GM19240 (cell line): Measurements from ENCODE around the gene TMEM63B.
"Not testable (repeated sequence)": the region's sequence is repeated elsewhere in the genome, so short reads cannot be mapped to it uniquely, and the experiment has no call there.

Experiments used
- DNase-seq: peaks from one replicate; pipeline ENCODE4 v3.0.0; 2011; ENCODE audit warnings: low spot score; ENCODE audit not compliant: insufficient read length

TMEM63B gene

DNA sequence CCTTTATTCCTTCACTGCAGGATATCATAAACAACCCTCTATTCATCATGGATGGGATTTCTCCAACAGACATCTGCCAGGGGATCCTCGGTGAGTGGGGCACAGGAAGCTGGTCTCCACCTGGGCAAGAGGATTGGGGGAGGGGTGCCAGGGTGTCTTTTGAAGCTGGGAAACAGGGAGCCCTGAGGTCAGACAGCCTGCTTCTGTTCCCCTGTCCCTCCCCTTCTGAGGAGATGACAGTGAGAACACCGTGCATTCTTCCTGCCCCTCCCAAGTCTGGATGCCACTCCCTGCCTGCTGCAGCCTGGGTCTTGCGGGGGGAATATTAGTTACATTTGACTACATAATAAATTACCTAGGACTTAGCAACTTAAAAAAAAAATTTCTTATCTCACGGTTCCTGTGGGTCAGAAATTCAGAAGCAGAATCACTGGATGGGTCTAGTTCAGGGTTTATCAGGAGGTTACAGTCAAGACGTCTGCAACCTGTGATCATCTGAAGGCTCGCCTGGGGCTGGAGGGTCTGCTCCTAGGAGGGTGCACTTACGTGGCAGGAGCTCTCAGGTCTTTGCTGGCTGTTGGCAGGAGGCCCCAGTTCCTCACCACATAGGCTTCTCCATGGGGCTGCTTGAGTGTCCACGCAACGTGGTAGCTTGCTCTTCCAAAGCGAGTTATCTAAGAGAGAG is 42.7 kb downstream of the TMEM63B start:
- DNase-seq, result no peak

DNA sequence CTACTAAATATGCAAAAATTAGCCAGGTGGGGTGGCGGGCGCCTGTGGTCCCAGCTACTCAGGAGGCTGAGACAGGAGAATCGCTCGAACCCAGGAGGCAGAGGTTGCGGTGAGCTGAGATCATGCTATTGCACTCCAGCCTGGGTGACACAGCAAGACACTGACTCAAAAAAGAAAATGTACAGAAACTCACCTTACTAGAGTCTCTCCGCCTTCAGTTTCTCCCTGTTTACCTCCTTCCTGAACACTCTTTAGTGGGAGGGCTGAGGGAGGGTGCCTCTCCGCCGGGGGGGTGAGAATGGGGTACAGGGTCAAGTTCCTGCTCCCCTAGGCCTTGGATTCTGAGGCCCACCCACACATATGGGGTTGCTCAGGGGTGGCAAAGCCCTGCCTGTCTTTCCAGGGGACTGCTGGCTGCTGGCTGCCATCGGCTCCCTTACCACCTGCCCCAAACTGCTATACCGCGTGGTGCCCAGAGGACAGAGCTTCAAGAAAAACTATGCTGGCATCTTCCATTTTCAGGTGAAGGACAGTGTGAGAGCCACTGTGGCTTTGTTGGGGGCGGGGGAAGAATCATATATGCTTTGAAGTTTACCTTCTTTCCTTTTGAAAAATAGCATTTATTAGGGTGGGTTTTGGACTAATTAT is 44.7 kb downstream of the TMEM63B start:
- no peak for DNase-seq

- DNase-seq, result peak; percentile 92
These were observed 45.6 kb downstream of the TMEM63B start for GRCh38 chr6:44172731-44173500.

DNA sequence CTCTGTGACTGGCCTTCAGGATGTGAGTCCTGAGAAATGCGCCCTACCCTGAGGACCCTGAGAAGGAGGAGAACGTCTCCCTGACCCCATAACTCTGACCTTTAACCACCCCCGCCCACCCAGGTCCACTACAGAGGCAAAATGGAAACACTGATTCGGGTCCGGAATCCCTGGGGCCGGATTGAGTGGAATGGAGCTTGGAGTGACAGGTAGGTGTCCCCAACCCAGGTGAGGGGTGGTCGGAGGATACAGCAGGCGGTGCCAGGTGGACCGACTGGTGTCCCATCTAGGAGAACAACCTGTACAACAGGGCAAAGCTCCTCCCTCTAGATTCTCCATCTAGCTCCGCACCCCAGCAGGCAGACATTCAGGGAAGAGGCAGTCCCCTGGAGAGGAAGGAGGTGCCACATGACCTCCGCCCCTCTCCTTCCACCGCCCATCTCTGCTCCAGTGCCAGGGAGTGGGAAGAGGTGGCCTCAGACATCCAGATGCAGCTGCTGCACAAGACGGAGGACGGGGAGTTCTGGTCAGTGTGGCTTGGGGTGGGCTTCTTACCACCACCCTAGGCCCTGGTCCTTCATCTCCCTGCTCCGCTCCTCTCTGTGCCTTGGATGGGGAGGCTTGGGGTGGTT is 48.9 kb downstream of the TMEM63B start:
- DNase-seq, result no peak

GRCh38 chr6:44176762-44177509 is 49.6 kb downstream of the TMEM63B start:
- DNase-seq, result no peak

DNA sequence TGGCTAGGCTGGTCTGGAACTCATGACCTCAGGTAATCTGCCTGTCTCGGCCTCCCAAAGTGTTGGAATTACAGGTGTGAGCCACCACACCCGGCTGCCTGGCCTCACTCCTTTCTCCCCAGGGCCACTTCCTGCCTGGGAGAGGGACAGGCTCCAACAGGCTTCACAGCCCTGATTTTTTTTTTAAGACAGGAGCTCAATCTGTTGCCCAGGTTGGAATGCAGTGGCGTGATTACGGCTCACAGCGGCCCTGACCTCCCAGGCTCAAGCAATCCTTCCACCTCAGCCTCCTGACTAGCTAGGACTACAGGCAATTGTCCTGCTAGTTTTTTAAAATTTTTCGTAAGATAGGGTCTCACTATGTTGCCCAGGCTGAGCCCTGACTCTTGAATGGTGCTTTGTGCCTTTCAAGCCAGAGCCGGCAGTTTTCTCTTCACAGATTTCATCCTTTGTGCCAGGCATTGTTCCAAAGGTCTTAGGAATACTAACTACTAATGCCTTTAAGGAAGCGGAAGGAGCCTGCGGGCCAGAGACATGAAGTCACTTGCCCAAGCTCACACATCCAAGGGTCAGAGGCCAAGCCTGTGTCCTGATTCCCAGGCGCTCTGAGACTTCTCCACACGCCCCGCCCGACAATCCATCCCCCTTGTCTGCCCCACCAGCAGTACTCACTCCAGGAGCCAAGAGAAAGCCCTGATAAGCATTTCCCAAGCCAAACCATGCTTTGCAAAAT is 50.5 kb downstream of the TMEM63B start:
- no peak for DNase-seq

DNA sequence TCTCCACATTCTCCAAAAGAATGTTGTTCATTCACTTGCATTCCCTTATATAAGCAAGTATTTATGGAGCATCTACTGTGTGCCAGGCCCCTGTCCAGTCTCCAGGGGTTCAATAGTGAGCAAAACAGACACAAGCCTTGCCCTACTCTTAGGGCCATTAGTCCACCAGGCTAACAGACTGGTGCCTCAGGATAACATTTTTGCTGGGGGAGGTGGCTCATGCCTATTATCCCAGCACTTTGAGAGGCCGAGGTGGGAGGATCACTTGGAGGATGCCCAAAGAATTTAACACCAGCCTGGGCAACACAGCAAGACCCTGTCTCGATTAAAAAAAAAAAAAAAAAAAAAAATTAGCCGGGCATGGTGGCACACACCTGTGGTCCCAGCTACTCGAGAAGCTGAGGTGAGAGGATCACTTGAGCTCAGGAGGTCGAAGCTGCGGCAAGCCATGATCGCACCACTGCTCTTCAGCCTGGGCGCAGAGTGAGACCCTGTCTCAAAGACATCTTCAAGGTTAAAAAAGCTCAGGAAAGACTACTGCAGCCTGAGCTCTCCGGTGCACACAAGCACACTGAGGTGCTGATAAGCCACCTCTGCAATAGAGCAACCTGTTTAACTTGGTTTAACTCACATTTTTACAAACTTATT is 51.2 kb downstream of the TMEM63B start:
- DNase-seq, result no peak

DNA sequence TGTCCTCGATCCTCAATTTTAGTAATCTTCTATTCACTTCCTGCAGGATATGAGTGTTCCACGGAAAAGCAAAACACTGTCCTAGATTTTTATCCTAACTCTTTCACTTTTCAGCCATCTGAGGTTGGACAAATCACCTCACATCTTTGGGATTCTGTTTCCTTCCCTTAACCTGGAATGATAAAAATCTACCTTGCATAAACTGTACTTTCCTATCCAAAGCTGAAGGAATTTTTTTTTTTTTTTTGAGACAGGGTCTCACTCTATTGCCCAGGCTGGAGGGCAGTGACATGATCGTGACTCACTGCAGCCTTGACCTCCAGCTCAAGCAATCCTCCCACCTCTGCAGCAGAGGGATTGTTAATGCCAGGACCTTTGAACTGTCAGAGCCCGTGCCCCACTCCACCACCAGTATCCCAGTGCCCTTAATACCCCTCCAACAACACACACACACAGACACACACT is 51.8 kb downstream of the TMEM63B start:
- no peak for DNase-seq

DNA sequence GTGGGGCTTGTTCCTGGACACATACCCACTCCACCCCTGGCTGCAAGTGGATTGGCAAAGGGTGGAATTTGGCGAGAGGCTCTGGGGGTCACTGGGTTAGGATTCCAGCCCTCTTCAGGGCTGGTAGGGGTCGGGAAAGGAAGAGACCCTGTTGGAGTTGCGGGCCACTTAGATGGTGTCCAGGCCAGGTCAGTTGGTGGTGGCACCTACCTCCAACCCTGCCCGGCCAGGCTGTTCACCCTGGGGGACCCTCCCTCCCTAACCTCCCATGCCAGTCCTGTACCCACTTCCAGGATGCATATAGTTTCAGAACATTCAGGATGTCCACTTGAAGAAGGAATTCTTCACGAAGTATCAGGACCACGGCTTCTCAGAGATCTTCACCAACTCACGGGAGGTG is 52.3 kb downstream of the TMEM63B start:
- DNase-seq, result no peak

- DNase-seq, result no peak
These were observed 53.1 kb downstream of the TMEM63B start for GRCh38 chr6:44180406-44180805.

DNA sequence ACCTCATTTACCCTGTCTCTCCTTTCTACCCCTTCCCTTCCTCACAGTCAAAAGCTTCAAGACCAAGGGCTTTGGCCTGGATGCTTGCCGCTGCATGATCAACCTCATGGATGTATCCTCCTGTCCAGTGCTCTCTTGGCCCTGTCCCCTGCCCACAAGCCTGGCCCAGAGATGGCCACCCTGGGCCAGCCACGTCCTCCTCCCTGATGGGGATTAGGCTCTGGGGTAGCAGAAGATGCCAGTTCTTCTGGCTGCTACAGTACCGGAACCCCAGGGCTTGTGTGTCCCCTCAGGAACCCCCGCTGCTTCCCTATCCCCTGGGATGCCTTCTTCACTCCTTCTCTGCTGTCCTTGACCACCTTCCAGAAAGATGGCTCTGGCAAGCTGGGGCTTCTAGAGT is 53.5 kb downstream of the TMEM63B start:
- no peak for DNase-seq

DNA sequence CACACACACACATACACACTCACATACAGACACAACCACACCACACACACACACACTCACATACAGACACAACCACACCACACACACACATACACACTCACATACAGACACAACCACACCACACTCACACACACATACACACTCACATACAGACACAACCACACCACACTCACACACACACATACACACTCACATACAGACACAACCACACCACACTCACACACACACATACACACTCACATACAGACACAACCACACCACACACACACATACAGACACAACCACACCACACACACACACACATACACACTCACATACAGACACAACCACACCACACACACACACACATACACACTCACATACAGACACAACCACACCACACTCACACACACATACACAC is 54.4 kb downstream of the TMEM63B start:
- DNase-seq, result not testable (repeated sequence)

- no peak for DNase-seq
These were observed 55.6 kb downstream of the TMEM63B start for GRCh38 chr6:44182911-44183390.

GRCh38 chr6:44183783-44184182 is 56.4 kb downstream of the TMEM63B start:
- DNase-seq, result no peak

GRCh38 chr6:44185356-44185755 is 58.0 kb downstream of the TMEM63B start:
- DNase-seq, result not testable (repeated sequence)

- no peak for DNase-seq
These were observed 58.7 kb downstream of the TMEM63B start for GRCh38 chr6:44185953-44186634.

GRCh38 chr6:44186635-44187025 is 59.3 kb downstream of the TMEM63B start:
- DNase-seq, result no peak

GRCh38 chr6:44188819-44189218 is 61.5 kb downstream of the TMEM63B start:
- no peak for DNase-seq

- DNase-seq, result no peak
These were observed 61.9 kb downstream of the TMEM63B start for GRCh38 chr6:44189257-44189656.
